IPS-20b (cell line): Measurements from ENCODE around the gene RCVRN.

Experiments
- H3K27ac ChIP-seq: one replicate; pipeline ENCODE4 v1.5.1; 2013; ENCODE audit warnings: low read length
- H3K27me3 ChIP-seq: 2 replicates; pipeline ENCODE4 v1.6.1; 2013; ENCODE audit warnings: mild to moderate bottlenecking, low read length, inconsistent platforms; ENCODE audit not compliant: insufficient read depth
- H3K36me3 ChIP-seq: 2 replicates; pipeline ENCODE4 v1.6.1; 2013; ENCODE audit warnings: low read depth, mild to moderate bottlenecking, inconsistent platforms, low read length, moderate library complexity; ENCODE audit not compliant: insufficient read depth
- H3K4me1 ChIP-seq: 2 replicates; pipeline ENCODE4 v1.6.1; 2013; ENCODE audit warnings: mild to moderate bottlenecking, control low read depth, inconsistent platforms, low read length, moderate library complexity; ENCODE audit not compliant: insufficient read depth
- H3K4me3 ChIP-seq: 2 replicates; pipeline ENCODE4 v1.5.1; 2013; ENCODE audit warnings: mild to moderate bottlenecking, low read length, inconsistent platforms
- H3K9ac ChIP-seq: 2 replicates; pipeline ENCODE4 v1.6.1; 2013; ENCODE audit warnings: low read depth, mild to moderate bottlenecking, inconsistent platforms, low read length, moderate library complexity
- H3K9me3 ChIP-seq: 2 replicates; pipeline ENCODE4 v1.6.1; 2013; ENCODE audit warnings: mild to moderate bottlenecking, low read depth, low read length, inconsistent platforms; ENCODE audit not compliant: insufficient read depth

Gene RCVRN

DNA sequence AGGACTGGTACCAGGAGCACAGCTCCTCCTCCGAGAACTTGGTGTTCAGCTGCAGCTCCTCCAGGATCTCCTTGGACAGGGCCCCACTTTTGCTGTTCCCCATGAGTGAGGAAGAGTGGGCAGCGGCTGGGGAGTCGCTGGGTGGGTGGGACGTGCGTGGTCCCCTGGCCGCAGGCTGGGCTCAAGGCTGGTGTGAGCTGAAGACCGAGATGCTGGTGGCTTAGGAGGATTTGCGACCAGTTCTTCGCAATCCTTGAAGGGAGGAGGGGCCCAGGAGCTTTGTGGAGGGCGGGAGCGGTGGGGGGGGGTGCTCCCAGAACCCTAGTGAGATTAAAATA, at the start of gene RCVRN:
RCVRN (minus strand) TSS at position 194 of the 338 bp plus-strand sequence; CDS start at position 103, 91 bp downstream.
- Histone ChIP-seq H3K9ac (no peak within 1 kb of the TSS), H3K27ac (no peak within 1 kb of the TSS), H3K9me3 (no peaks in the 10 kb centered on the region), H3K27me3 (no peaks in the 10 kb centered on the region), H3K36me3 (no peaks in the 10 kb centered on the region), H3K4me3 (no peak within 1 kb of the TSS), H3K4me1 (0 out of 2 replicates have a peak, but pooled peaks cover 3% of the 10 kb centered on the region)

DNA sequence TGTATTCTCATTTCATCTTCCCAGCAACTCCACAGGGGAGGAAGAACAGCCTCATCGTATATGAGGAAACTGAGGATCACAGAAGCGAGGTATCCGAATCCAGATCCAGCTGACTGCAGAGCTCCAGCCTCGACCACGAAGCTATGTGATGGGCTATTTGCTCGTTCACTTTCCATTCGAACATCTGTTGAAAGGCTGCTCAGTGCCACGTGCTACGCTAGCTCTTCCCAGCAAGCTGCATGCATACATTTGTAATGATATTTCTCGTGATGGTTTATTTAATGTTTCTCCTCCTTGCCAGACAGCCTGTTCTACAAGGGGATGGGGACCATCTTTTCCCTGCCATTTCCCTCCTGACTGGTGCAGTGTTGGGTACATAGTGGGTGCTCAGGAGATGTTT, 48.4 kb upstream of the RCVRN start:
- Histone ChIP-seq H3K27me3 (no peaks in the 10 kb centered on the region; the same call in 1 of the 2 replicates), H3K27ac (no peak overlapping the region), H3K4me1 (peaks cover 18% of the 10 kb centered on the region; the same call in 1 of the 2 replicates), H3K4me3 (no peak overlapping the region), H3K36me3 (no peaks in the 10 kb centered on the region), H3K9ac (no peak overlapping the region), H3K9me3 (no peaks in the 10 kb centered on the region)

DNA sequence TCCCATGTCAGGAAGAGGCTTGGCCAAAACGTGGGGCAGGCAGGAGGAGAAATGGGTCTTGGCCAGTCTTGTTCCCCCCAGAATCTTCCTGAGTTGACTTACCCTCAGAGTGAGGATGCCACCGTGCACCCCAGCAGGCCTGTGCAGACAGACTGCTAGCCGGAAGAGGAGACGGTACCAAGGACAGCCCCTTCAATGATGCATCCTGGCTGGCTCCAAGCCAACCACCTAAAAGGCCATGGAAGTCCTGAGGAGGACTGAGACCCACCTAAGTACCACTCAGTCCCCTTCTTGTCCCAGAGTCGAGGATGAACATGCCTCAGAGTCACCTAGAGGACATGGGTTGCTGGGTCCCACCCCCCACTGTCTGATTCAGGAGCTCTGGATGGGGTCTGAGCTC, 46.7 kb upstream of the RCVRN start:
- no peak overlapping the region for H3K9ac ChIP-seq
- H3K9me3 ChIP-seq: no peaks in the 10 kb centered on the region
- no peak overlapping the region for H3K4me3 ChIP-seq
- no peak overlapping the region for H3K27ac ChIP-seq
- no peaks in the 10 kb centered on the region for H3K36me3 ChIP-seq
- no peaks in the 10 kb centered on the region for H3K27me3 ChIP-seq
- peaks cover 6% of the 10 kb centered on the region; the same call in 1 of the 2 replicates for H3K4me1 ChIP-seq

DNA sequence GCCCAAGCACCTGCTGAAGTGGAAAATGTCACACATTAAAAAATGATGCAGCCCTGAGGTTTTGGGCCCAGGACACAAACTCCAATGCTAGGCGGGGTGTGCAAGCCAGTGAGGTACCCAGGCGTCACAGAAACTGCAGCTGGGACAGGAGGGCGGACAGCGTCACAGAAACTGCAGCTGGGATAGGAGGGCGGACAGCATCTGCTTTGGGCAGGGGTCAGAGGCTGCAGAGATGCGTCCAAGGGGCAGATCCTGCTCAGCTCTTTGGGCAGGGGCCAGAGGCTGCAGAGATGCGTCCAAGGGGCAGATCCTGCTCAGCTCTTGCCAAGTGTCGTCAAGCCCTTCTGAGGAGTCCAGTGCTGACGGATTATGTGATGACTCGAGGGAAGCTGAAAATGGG, 43.9 kb upstream of the RCVRN start:
- no peak overlapping the region for H3K27ac ChIP-seq
- no peak overlapping the region for H3K9ac ChIP-seq
- no peak overlapping the region for H3K4me3 ChIP-seq
- H3K4me1 ChIP-seq: no peaks in the 10 kb centered on the region
- no peaks in the 10 kb centered on the region for H3K27me3 ChIP-seq
- H3K9me3 ChIP-seq: no peaks in the 10 kb centered on the region
- no peaks in the 10 kb centered on the region for H3K36me3 ChIP-seq

DNA sequence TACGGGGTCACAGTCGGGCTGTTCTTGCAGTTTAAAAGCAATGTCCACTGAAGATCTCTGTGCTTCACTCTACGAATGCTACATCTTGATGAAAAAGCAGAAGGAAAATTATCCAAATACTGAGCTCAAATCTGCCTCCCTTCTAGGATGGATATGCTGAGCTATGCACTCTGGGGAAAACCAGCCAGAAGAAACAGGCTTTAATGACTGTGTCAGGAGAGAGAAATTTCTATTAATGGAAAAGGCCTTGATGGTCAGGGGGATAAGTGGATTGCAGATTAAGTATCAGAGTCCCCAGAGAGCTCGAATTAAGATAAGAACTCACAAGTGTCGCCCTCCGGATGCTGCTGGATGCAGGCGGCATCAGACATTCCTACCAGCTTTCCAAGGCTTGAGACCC, 39.6 kb upstream of the RCVRN start:
- no peak overlapping the region for H3K4me3 ChIP-seq
- no peak overlapping the region for H3K9ac ChIP-seq
- no peaks in the 10 kb centered on the region for H3K27me3 ChIP-seq
- no peak overlapping the region for H3K27ac ChIP-seq
- no peaks in the 10 kb centered on the region for H3K4me1 ChIP-seq
- no peaks in the 10 kb centered on the region for H3K36me3 ChIP-seq
- H3K9me3 ChIP-seq: no peaks in the 10 kb centered on the region

DNA sequence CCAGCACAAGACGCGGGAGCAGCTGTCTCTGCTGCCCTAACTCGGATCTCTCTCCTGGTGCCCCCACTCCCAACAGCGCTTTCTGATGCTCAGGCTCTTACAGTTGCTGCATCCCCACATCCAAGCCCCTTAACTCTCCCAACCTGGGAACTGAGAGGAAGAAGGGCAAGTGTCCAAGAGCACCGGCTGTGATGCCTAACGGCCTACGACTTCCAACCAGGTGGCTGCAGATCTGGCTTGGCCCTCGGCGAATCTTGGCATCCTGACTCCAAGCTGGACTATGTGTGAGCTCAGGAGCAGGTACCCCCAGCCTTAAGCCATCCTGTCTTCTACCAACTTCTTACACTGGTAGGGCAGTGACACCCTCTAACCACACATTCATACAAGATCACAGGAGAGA, 38.3 kb upstream of the RCVRN start:
- no peak overlapping the region for H3K27ac ChIP-seq
- no peaks in the 10 kb centered on the region for H3K9me3 ChIP-seq
- H3K4me1 ChIP-seq: no peaks in the 10 kb centered on the region
- no peaks in the 10 kb centered on the region for H3K27me3 ChIP-seq
- no peak overlapping the region for H3K4me3 ChIP-seq
- no peaks in the 10 kb centered on the region for H3K36me3 ChIP-seq
- no peak overlapping the region for H3K9ac ChIP-seq

DNA sequence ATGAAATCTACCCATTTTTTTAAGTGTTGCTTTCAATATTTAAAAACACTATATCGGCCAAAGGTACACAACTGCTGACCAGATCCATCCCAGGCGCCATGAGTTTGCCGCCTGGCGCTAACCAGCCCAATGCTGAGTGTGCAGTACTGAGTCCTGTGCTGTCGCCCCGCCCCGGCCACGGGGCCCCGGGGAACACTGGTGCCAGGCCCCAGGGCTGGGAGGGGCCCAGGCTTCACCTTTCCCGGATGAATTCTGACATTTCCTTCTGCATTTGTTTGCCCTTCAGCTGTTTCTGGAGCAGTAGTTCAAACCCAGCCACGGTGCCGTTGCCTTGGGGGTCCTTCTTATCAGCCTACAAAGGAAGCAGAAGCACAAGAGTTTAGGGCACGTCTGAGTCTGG, 37.8 kb upstream of the RCVRN start:
- Histone ChIP-seq H3K4me1 (no peaks in the 10 kb centered on the region), H3K9me3 (no peaks in the 10 kb centered on the region), H3K36me3 (no peaks in the 10 kb centered on the region), H3K9ac (no peak overlapping the region), H3K4me3 (no peak overlapping the region), H3K27ac (no peak overlapping the region), H3K27me3 (no peaks in the 10 kb centered on the region)

DNA sequence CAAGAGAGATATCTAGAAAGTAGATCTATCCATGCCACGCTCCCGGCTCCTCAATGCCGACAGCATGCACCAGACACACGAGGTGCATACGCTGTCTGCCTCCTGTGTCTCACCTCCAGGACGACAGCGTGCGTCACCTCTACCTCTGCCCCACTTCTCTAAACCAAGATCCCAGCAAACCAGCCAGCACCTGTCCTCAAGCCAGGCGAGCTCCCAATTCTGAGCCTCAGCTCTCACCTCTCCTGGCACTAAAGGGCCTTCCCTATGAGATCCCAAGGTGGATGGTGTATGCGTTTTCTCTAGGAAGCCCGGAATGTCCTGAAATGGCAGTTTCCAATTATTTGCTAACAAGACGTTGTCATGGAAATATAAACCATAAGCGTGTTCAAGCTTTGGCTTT, 36.2 kb upstream of the RCVRN start:
- no peak overlapping the region for H3K4me3 ChIP-seq
- H3K36me3 ChIP-seq: no peaks in the 10 kb centered on the region
- H3K27ac ChIP-seq: no peak overlapping the region
- no peaks in the 10 kb centered on the region for H3K4me1 ChIP-seq
- H3K9ac ChIP-seq: no peak overlapping the region
- H3K9me3 ChIP-seq: no peaks in the 10 kb centered on the region
- H3K27me3 ChIP-seq: no peaks in the 10 kb centered on the region

DNA sequence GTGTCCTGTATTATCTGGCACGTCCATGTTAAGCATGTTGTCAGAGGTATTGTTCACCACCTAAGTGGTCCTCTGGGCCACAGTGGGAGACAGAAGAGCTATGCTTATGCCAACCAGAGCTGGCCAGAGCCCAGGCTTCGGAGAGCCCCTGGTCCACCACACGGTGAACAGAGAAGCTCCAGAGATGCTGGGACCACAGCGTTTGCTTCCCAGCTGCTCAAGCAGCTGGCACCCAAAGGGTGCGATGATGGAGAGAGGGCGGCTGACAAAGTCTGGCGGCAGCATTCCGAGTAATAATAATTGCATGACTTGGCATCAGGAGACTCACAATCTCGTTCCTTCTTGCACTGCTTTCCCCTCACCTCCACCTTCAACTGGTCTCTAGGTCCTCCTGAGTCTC, 35.8 kb upstream of the RCVRN start:
- Histone ChIP-seq H3K4me1 (no peaks in the 10 kb centered on the region), H3K9ac (no peak overlapping the region), H3K4me3 (no peak overlapping the region), H3K36me3 (no peaks in the 10 kb centered on the region), H3K27me3 (no peaks in the 10 kb centered on the region), H3K9me3 (no peaks in the 10 kb centered on the region), H3K27ac (no peak overlapping the region)

DNA sequence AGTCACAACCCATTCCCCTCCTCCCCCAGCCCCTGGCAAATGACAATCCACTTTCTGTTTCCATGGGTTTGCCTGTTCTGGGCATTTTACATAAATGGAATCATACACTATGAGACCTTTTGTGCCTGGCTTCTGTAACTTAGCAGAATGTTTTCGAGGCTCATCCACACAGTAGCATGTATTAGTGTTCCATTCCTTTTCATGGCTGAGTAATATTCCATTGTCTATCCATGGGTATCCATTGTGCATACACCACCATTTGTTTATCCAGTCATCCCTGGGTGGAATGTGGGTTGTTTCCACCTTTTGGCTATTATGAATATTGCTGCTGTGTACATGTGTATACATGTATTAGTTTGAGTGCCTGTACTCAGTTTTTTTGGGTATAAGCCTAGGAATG, 33.7 kb upstream of the RCVRN start:
- no peaks in the 10 kb centered on the region for H3K27me3 ChIP-seq
- no peak overlapping the region for H3K9ac ChIP-seq
- H3K4me3 ChIP-seq: no peak overlapping the region
- no peaks in the 10 kb centered on the region for H3K9me3 ChIP-seq
- H3K4me1 ChIP-seq: no peaks in the 10 kb centered on the region
- H3K36me3 ChIP-seq: no peaks in the 10 kb centered on the region
- H3K27ac ChIP-seq: no peak overlapping the region

DNA sequence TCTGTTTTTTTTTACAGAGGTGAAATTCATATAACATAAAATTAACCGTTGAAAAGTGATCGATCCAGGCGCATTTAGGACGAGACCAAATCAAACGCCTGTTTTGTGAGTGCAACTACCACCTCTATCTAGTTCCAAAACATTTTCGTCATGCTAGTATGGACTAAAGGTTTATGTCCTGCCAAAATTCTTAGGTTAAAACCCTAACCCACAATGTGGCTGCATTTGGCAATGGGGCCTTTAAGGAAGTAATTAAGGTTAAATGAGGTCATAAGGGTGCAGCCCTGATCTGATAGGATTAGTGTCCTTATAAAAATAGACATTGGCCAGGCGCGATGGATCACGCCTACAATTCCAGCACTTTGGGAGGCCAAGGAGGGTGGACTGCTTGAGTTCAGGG, 32.8 kb upstream of the RCVRN start:
- Histone ChIP-seq H3K27ac (no peak overlapping the region), H3K36me3 (no peaks in the 10 kb centered on the region), H3K4me1 (no peaks in the 10 kb centered on the region), H3K9me3 (no peaks in the 10 kb centered on the region), H3K27me3 (no peaks in the 10 kb centered on the region), H3K9ac (no peak overlapping the region), H3K4me3 (no peak overlapping the region)

DNA sequence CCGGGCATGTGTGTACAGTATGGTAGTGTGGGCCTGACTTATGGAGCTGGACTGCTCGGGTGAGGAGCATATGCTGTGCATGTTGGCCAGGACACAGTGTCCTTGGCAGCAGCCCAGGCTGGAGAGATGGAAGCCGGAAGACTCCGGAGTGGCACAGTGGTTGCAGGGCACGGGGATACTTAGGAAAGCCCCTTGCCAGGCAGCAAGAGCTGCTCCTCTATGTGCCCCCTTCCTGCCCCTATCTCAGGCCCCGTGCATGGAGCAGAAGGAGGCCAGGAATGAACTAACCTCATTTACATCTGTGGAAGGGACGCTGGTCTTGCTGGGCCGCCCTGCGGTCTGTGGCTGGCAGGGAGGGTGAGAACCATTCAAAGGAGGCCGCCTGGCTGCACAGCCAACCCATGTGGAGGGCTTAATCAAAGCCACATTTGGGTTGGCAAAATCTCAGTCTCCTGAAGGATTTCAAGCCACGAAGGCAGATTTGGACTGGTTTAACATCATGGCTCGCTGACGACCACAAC, 32.2 kb upstream of the RCVRN start:
- no peak overlapping the region for H3K27ac ChIP-seq
- no peaks in the 10 kb centered on the region for H3K4me1 ChIP-seq
- H3K4me3 ChIP-seq: no peak overlapping the region
- no peaks in the 10 kb centered on the region for H3K27me3 ChIP-seq
- H3K9me3 ChIP-seq: no peaks in the 10 kb centered on the region
- H3K36me3 ChIP-seq: no peaks in the 10 kb centered on the region
- no peak overlapping the region for H3K9ac ChIP-seq

DNA sequence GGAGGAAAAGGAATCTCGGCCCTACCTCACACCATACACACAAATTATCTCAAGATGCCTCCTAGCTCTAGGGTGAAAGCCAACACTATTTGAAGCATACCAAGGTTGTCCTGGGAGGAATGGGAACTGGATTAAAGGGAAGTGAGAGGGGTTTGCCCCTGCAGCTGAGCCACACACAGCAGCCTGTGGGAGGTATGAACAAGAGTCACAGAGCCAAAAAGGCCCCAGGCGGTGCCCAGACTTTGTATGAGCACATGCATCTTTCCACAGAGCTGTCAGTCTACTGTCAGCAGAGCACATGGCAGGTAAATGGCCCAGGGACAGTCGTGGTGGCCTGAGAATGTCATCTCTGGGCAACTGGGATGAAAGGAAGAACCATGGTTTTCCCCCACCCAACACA, 31.0 kb upstream of the RCVRN start:
- Histone ChIP-seq H3K9me3 (no peaks in the 10 kb centered on the region), H3K4me1 (no peaks in the 10 kb centered on the region), H3K27me3 (no peaks in the 10 kb centered on the region), H3K9ac (no peak overlapping the region), H3K36me3 (no peaks in the 10 kb centered on the region), H3K27ac (no peak overlapping the region), H3K4me3 (no peak overlapping the region)
